GM21447 (cell line): ENCODE data around the gene GRP.

Experiments used
- ATAC-seq: cut with Tn5 transposase; IDR thresholded peaks from one replicate; pipeline ENCODE4 v1.9.1; 2021; ENCODE audit not compliant: unreplicated experiment

GRP gene

GRCh38 chr18:59219672-59220163, at the start of gene GRP:
TSS of gene GRP (plus strand) at chr18:59220158. CDS start at chr18:59220266, 108 bp downstream.
- no peak for ATAC-seq

- ATAC-seq: no peak
Observed at GRCh38 chr18:59172664-59173249, 47.2 kb upstream of the GRP start.

- no peak for ATAC-seq
Observed at GRCh38 chr18:59177485-59177884, 42.5 kb upstream of the GRP start.

- ATAC-seq: no peak
Observed at GRCh38 chr18:59180150-59180845, 39.7 kb upstream of the GRP start.

GRCh38 chr18:59182673-59183072, 37.3 kb upstream of the GRP start:
- ATAC-seq: no peak

GRCh38 chr18:59189008-59189407, 30.9 kb upstream of the GRP start:
- no peak for ATAC-seq

GRCh38 chr18:59189746-59190145, 30.2 kb upstream of the GRP start:
- no peak for ATAC-seq

GRCh38 chr18:59196161-59196725, 23.7 kb upstream of the GRP start:
- no peak for ATAC-seq

- no peak for ATAC-seq
Observed at GRCh38 chr18:59197636-59198035, 22.3 kb upstream of the GRP start.

- no peak for ATAC-seq
Observed at GRCh38 chr18:59198215-59198614, 21.7 kb upstream of the GRP start.

GRCh38 chr18:59200787-59201186, 19.2 kb upstream of the GRP start:
- no peak for ATAC-seq

- ATAC-seq: no peak
Observed at GRCh38 chr18:59202258-59202820, 17.6 kb upstream of the GRP start.

GRCh38 chr18:59207506-59207905, 12.5 kb upstream of the GRP start:
- ATAC-seq: no peak

- ATAC-seq: no peak
Observed at GRCh38 chr18:59208602-59209125, 11.3 kb upstream of the GRP start.

- ATAC-seq: no peak
Observed at GRCh38 chr18:59210299-59210698, 9.7 kb upstream of the GRP start.

GRCh38 chr18:59211629-59212028, 8.3 kb upstream of the GRP start:
- ATAC-seq: no peak

- ATAC-seq: no peak
Observed at GRCh38 chr18:59218018-59218417, 1.9 kb upstream of the GRP start.

- ATAC-seq: no peak
Observed at GRCh38 chr18:59220164-59220783, 316 bp downstream of the GRP start.

GRCh38 chr18:59220784-59221765, 1.1 kb downstream of the GRP start:
- ATAC-seq: no peak

GRCh38 chr18:59222341-59222740, 2.4 kb downstream of the GRP start:
- no peak for ATAC-seq
